IPS-NIHi7 (cell line): Measurements from ENCODE around the gene PTMS.

Source experiments
- DNase-seq: peaks from one replicate; pipeline ENCODE4 v3.0.0; 2012; ENCODE audit warnings: mixed read lengths; ENCODE audit errors: extremely low spot score

The PTMS gene

GRCh38 chr12:6788972-6789924 is 23.1 kb downstream of the PTMS start, which contains the start of gene CD4:
CD4 (plus strand) TSS chr12:6789528; CDS start chr12:6800139, 10,611 bp downstream.
- DNase-seq = no peak

DNA sequence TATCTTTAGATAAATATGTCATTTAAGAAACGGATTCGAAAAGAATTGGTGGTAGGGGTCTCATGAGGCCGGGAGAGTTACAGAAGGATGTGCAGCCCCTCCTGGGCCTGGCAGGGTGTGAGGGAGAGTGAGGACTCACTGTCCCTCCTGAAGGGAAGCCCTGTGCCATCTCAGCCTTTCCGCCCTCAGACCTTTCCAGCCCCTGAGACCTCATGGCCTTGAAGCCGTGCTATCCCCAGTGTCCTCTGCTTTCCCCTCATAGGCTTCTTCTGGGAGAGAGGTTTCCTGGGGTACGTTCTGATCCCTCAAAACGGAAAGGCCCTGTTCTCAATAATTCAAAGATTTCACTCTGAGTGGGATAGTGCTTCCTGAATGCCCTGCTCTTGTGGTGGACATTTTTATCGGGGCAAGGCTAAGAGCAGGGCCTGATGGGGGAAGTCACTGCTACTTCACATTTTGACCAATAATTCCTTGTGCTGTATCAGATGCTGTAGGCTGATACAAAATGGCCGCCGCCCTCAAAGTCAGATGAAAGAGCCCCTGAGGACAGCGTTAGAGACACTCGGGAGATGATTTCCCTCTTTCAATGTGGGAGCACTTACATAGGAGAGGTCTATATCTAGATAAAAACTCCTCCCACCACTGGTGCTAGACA is 24.5 kb downstream of the PTMS start:
- no peak for DNase-seq

GRCh38 chr12:6791931-6792520 is 25.9 kb downstream of the PTMS start:
- no peak for DNase-seq

- DNase-seq = no peak
Measured at GRCh38 chr12:6792522-6793201, 26.5 kb downstream of the PTMS start.

- no peak for DNase-seq
Measured at GRCh38 chr12:6795088-6795487, 28.9 kb downstream of the PTMS start.

GRCh38 chr12:6796576-6796975 is 30.4 kb downstream of the PTMS start:
- no peak for DNase-seq

DNA sequence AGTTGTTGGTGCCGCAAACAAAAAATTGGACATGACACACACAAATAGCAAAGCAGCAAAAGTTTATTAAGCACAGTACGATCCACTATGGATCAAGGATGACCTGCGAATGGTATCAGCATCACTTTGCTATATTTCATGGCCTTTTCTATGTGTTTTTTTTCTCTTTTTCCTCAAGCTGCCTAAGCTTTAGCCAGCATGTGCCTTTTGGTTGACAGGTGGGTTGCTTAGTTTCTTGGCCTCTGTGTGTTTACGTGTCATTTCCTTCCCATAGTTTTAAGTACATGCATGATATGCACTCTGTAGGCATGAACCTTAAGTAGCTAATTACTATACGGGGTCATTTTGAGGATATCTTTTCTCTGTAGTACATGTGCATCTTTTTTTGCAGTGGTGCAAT is 33.0 kb downstream of the PTMS start:
- DNase-seq = no peak

DNA sequence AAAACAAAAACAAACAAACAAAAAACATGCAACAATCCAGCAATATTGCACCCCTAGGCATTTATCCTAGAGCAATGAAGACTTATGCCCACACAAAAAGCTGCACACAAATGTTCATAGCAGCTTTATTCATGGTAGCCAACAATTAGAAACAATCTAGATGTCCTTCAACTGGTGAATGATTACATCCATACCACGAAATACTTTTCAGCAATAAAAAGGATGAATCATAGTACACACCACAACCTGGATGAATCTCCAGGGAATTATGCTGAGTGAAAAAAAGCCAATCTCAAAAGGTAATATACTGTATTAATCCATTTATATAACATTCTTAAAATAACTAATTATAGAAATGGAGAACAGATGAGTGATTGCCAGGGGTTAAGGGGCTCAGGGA is 41.0 kb downstream of the PTMS start:
- DNase-seq = no peak

DNA sequence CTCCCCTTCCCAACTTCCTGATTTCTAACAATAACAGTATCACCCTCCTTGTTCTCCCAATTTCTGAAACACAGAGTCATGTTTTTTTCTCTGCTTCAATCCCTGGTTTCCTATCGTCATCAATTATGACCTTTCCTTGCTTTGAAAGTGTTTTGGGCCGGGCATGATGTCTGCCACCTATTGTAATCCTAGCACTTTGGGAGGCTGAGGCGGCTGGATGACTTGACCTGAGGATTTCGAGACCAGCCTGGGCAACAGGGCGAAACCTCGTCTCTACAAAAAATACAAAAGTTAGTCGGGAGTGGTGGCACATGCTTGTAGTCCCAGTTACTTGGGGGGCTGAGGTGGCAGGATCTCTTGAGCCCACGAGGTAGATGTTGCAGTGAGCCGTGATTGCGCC is 42.9 kb downstream of the PTMS start:
- DNase-seq = no peak

- DNase-seq = no peak
Measured at GRCh38 chr12:6810758-6811157, 44.6 kb downstream of the PTMS start.

GRCh38 chr12:6813363-6813762 is 47.2 kb downstream of the PTMS start:
- DNase-seq = no peak

- no peak for DNase-seq
Measured at GRCh38 chr12:6816598-6816997, 50.4 kb downstream of the PTMS start.

DNA sequence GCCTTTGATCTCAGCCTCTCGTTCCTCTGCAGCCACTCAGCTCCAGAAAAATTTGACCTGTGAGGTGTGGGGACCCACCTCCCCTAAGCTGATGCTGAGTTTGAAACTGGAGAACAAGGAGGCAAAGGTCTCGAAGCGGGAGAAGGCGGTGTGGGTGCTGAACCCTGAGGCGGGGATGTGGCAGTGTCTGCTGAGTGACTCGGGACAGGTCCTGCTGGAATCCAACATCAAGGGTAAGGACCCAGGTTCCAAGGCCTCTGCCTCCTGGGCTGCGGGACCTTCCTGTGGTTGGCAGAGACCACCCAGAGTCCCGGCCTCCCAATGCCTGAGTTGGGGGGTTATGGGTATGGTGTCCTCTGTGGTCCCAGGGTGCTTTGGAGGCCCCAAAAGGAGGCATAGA is 50.9 kb downstream of the PTMS start:
- DNase-seq = no peak

DNA sequence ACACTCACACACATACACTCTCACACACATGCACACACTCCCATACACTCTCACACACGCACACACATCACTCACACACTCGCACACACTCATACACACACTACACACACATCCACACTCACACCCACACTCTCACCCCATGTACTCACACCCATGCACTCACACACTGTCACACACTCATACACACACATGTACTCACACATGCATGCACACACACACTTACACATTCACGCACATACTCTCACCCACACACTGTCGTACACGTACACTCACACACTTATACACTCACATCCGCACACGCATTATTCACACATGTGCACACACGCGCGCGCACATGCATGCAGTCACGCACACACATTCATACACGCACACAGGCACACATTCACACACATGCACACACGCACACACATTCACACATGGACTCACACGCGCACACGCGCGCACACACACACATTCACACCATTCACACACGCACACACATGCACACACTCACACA is 51.5 kb downstream of the PTMS start:
- DNase-seq = no peak

DNA sequence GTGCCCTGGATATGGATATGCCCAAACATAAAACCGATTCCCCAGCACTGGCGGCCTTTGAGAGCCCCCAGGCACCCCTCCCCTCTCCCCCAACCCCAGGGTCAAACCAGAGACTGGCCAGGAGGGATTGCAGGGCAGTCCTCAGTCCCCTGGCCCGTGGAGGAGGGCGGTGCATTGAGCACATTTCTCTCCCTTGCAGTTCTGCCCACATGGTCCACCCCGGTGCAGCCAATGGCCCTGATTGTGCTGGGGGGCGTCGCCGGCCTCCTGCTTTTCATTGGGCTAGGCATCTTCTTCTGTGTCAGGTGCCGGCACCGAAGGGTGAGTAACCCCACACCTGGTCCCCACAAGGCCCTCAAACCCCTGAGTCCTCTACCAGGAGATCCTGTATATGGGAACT is 52.1 kb downstream of the PTMS start:
- peak; percentile 60 for DNase-seq

DNA sequence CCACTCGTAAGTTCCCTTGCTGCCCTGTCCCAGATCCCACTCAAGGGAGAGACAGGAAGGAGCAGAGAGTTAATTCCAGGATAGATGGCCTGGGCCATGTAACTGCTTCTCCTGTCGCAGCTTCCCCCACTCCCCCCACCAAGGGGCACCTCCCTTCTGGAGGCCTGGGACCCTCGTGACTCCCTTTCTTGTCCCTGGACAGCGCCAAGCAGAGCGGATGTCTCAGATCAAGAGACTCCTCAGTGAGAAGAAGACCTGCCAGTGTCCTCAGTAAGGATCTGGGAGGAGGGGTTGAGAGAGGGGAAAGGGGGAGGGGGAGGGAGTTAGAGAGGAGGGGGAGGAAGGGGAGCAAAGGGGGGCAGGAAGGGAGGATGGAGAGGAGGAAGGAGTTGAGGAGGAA is 52.5 kb downstream of the PTMS start:
- no peak for DNase-seq

GRCh38 chr12:6819106-6820030 is 53.2 kb downstream of the PTMS start:
- DNase-seq = no peak

GRCh38 chr12:6820166-6820565 is 54.0 kb downstream of the PTMS start:
- DNase-seq = no peak
